Colon (tissue), 2 donors: ENCODE data around the gene FNDC3B.

ENCODE experiments used
- FAIRE-seq: peaks from 2 replicates; lab custom pipeline; 2012; peaks lifted over from hg19 to GRCh38; lab: Jason Lieb, UNC
- donor health status: control.
- donor health status: control.

Gene FNDC3B

DNA sequence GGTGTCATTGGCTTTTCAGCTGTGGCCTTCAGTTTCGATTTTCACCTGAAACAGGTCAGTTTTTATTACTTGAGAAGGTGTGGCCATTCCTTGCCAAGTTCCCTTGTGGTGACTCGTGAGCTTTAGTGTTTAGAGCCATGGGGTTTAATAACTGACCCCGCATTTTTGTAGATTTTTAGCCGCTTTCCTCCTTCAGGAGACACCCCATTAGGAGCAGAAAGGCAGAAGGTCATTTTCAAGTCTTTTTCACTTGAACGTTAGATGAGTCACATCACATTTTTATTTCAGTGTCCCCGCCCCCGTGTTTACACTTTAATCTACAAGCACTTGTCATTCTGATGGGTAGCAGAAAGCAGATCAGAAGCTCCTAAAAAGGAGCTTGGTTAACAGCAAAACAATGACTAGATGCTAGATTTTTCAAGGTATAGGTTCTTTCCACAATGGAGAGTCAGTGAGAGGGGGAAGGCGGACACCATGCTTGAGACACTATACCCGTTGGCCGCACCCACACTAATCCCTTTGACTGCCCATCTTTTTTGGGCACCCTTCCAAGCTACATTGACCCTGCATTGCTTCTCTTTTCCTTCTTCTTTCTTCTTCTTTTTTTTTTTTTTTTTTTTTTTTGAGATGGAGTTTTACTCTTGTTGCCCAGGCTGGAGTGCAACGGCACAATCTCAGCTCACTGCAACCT lies 276.2 kb downstream of the FNDC3B start:
- no peak for FAIRE-seq

GRCh38 chr3:172316758-172317157 lies 277.4 kb downstream of the FNDC3B start:
- no peak for FAIRE-seq

DNA sequence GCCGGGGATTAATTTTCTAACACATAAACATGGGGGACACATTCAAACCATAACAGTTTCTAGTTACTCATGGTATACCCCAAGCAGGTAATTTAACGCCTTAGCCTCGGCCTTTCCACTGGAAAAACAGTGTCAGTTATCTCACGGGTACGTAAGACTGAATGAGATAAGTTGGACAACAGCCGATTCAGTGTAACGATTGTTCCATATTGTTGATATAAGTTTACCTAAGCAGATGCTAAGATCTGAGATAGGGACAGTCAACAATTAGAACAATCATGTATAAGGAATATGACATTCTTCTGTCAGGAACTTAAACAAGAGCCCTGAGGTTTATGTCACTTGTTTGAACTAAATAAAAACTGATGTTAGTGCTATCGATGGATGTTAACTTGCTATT lies 278.1 kb downstream of the FNDC3B start:
- FAIRE-seq, result no peak

- no peak for FAIRE-seq
Measured at GRCh38 chr3:172317984-172318383, 278.6 kb downstream of the FNDC3B start.

DNA sequence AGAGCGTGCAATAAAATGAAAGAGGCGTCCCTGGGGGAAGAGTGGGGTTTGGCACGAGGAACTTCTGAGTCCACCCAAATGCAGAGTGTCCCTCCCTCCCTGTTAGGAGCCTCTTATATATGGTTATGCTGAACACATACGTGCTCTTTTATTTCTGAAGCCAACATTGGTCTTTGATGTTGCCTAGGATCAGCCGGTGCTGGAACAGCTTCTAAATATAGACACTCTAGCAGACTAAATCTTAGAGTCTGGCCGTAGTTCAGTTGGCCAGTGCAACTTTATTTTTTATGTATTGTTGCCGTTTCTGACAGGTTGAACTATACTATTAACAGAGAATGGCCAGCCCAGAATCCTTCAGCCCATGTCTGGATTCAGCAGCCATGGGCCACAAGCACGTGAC lies 280.2 kb downstream of the FNDC3B start:
- no peak for FAIRE-seq

DNA sequence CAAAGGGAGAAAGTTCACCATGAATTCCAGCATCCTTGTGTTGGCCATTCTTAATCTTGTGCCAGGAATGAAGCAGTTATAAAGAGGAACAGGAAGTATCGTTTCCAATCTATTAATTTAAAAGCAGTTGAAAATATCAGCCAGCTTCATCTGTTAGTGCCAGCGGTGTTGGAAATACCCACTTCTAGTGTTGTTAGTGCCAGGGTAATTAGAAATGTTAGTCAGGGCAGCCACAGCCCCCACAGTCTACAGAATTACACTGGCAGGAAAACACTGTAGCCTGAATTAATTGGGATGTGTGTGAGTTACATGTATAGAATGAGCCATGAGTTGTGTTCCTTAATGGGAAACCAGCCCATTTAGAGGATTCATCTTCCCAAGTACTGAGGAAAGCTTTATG lies 281.1 kb downstream of the FNDC3B start:
- no peak for FAIRE-seq

GRCh38 chr3:172321035-172321434 lies 281.7 kb downstream of the FNDC3B start:
- FAIRE-seq, result no peak

- FAIRE-seq, result no peak
Measured at GRCh38 chr3:172323894-172324610, 284.7 kb downstream of the FNDC3B start.

- no peak for FAIRE-seq
Measured at GRCh38 chr3:172324611-172325203, 285.3 kb downstream of the FNDC3B start.

DNA sequence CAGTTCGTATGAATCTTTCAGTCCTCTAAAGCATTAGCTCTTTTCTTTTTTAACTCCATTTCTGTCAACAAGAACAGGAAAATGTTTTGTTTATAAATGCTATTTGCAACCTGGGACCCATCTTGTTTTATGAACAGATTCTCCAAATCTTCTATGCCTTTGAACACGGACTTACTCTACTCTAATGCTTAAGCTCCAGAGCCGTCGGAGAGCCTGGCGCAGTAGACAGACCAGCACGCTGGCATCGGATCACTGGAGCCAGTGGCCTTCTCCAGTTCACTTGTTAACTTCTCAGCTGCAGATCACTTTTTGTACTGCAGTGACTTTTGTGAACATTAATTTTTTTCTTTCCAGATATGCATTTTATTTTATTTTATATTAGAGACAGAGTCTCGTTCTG lies 286.1 kb downstream of the FNDC3B start:
- no peak for FAIRE-seq

DNA sequence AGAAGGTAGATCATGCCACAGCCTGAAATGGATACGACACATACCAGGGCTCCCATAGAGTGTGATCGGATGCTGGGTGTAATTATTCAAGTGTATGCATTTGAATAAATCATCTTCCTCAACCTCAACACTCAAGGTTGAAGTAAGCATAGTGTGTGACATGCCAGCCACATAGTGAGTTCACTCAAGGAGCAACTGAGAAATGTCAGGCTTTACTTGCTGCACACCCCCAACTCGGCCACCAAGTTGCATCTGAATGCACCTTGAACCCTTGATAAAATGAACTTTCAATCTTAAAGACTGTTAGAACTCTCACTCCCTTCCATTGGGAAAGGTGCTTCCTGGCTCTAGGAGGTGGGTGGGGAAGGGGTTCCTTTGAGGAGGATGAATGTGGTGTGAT lies 287.6 kb downstream of the FNDC3B start:
- FAIRE-seq, result no peak

- FAIRE-seq, result no peak
Measured at GRCh38 chr3:172328282-172328681, 288.9 kb downstream of the FNDC3B start.

- FAIRE-seq, result no peak
Measured at GRCh38 chr3:172329070-172329469, 289.7 kb downstream of the FNDC3B start.

- FAIRE-seq, result no peak
Measured at GRCh38 chr3:172330413-172330812, 291.0 kb downstream of the FNDC3B start.

DNA sequence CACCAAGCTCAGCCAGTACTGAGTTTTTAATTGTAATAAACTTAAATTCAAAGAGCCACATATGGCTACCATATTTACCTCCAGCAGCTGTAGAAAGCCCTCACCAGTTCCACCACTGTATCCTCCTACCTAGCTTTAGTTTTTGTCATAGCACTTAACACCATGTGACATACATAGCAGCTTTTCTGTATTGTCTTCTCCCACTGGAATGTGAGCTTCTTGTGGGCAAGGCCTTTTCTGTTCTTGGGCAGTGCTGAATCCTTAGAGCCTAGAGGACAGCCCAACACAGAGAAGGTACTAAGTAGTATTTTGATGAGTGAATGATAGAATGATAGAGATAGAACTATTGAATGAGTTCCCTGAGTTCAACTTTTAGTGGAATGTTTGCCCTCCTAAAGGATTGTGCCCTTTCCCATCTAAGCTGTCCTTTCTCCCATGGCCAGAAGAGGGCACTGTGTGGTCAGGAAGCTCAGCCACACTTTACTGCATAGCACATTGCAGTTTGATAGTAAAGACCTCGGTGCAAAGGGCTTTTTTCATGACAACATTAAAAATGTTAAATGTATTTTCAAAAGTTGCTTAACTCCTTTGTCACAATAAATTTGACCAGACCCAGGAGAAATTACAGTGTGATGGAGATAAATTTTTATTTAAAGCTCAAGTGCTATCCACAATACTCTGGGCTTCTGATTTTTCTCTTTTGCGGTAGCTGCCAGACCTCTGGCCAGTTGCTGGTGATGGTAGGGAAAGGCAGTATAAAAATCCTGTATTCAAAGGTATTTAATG lies 293.1 kb downstream of the FNDC3B start:
- FAIRE-seq, result no peak

- FAIRE-seq, result no peak
Measured at GRCh38 chr3:172333042-172333377, 293.6 kb downstream of the FNDC3B start.

- no peak for FAIRE-seq
Measured at GRCh38 chr3:172333692-172334457, 294.5 kb downstream of the FNDC3B start.

DNA sequence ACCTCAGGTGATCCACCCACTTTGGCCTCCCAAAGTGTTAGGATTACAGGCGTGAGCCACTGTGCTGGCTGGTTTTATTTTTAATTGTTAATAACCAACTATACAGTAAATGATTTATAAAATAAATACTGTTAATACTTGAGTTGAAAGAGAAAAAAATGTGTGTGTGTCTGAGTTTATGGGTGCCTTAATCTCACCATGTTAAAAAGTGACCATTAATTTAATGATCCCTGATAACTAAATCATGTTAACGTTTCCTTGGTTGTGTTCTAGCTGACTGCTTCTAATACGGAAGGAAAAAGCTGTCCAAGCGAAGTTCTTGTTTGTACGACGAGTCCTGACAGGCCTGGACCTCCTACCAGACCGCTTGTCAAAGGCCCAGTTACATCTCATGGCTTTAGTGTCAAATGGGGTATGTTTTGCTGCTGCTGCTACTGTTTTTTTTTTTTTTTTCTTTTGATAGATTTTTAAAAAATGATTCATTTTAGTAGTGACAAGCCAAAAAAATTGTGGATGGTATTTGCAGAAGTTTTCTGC lies 295.4 kb downstream of the FNDC3B start:
- no peak for FAIRE-seq

DNA sequence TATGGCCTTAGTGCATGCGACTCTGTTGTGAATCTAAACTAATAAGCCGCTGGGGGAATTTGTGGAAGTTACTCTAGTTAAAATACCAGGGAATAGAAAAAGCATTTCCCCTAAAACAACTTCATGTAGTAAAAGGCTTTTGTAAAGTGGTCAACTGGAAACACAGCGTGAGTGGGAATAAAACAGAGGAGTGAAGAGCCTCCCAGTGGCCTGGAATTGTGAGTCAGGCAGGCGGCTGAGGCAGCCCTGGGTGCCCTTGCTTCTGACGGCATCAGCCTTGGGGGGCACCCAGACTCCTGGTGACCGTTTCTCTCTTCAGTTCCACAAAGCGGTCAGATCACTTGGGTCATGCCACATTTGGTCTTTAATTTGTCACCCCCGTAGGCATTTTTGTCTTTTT lies 300.5 kb downstream of the FNDC3B start:
- FAIRE-seq, result no peak

- FAIRE-seq, result no peak
Measured at GRCh38 chr3:172340583-172340982, 301.2 kb downstream of the FNDC3B start.

- no peak for FAIRE-seq
Measured at GRCh38 chr3:172341482-172342059, 302.2 kb downstream of the FNDC3B start.
